Vagina (tissue), 2 donors: Measurements from ENCODE around the gene OTOF. TPM values are rescaled to one million over a fixed set of nuclear protein-coding genes. Genes with fewer than 3 reads are reported as not detected.

Source experiments
- DNase-seq, 2 donors: peaks; one replicate each; pipeline ENCODE4 v3.0.0-alpha.2; 2017; ENCODE audit errors: extremely low spot score in 2 of 2
- H3K27ac ChIP-seq: fragments of 200-600 bp; sonication (generic); one replicate; pipeline ENCODE4 v1.5.1; 2019
- H3K27me3 ChIP-seq: fragments of 200-600 bp; sonication (generic); one replicate; pipeline ENCODE4 v1.5.1; 2019
- H3K36me3 ChIP-seq, 2 donors: fragments of 200-600 bp; sonication (generic); one replicate each; pipeline ENCODE4 v1.5.1; 2017 to 2019
- H3K4me1 ChIP-seq: fragments of 200-600 bp; sonication (generic); one replicate; pipeline ENCODE4 v1.5.1; 2019
- H3K4me3 ChIP-seq, 2 donors: fragments of 200-600 bp; sonication (generic); 1 replicate in 1 of 2; 2 replicates in 1 of 2; pipeline ENCODE4 v1.5.1; 2016 to 2019
- H3K9me3 ChIP-seq: fragments of 200-600 bp; sonication (generic); one replicate; pipeline ENCODE4 v1.5.1; 2019
- POLR2A ChIP-seq, 2 donors: fragments of 450-650 bp; IDR thresholded peaks; one replicate each; pipeline ENCODE4 v1.6.1; 2017; ENCODE audit warnings: antibody characterized with exemption in 2 of 2, mild to moderate bottlenecking in 2 of 2, moderate library complexity in 2 of 2
- POLR2AphosphoS5 ChIP-seq, 2 donors: sonication (generic); formaldehyde crosslinking; IDR thresholded peaks; one replicate each; pipeline ENCODE4 v1.9.0; 2017; ENCODE audit warnings: antibody characterized with exemption in 2 of 2, mild to moderate bottlenecking in 2 of 2, low read depth in 1 of 2; ENCODE audit not compliant: insufficient read depth in 1 of 2
- intact Hi-C: fragments of 100-400 bp; cut with DNase I; formaldehyde crosslinking; loops from one replicate; pipeline ENCODE4 v1.15.1; 2023
- total RNA-seq: library from RNA; depleted of rRNA; stranded (reverse); fragments of >200 nt; gene quantifications from one replicate; pipeline ENCODE4 v1.2.3, GENCODE V29; 2016
- TF ChIP-seq, protein P1 (sequence below), 3 experiments: fragments of 450-650 bp in 2 of 3; fragments of 200-600 bp in 1 of 3; sonication (generic) in 1 of 3; IDR thresholded peaks; one replicate each; pipeline ENCODE4 v1.5.1; 2017 to 2019; ENCODE audit warnings: antibody characterized with exemption in 3 of 3, mild to moderate bottlenecking in 2 of 3, moderate library complexity in 2 of 3

Gene OTOF
- total RNA-seq, 1 donor from 2014 or later = 0.49 TPM

DNA sequence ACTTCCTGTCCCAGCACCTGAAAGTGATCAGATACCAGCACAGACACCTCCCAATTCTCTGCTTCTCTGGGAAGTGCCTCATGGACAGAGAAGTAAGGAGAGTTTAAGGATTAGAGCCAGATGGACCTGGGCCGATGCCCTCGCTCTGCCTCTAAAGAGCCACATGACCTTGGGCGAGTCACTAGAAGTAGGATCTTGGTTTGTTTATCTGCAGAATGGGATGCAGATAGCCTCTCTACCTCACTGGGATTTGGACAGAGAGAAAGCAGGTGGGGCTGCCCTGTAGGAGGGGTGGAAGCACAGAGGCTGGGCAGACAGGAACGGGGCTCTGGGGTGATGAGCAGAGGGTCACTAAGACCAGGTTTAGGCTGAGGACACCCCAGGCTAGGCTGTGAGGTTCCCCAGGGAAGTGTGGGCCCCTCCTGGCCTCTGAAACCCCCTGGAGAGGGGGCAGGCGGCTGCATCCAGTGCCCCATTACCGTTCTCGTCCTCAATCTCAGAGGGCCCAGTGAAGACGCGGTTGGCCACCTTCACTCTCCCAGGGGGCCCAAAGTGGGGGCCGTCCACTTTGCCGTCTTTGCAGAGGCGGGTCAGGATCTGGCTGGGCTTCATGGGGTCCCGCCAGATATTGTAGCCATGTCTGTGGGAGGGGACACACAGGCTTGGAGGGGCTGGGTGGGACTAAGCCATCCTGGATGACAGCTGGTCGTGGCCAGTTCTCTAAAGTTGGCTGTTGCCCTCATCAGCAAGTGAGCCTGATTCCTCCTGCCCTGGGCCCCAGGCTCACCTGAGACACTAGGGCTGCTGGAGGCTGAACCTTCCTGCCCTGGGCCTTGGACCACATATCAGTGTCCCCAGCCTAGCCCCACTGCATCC lies 13.3 kb downstream of the OTOF start:
- intact Hi-C loops = no loop called here
- no peak for DNase-seq
- Histone ChIP-seq H3K4me1 (no peaks in the 10 kb centered on the region), H3K27me3 (no peaks in the 10 kb centered on the region), H3K27ac (no peak overlapping the region), H3K9me3 (peaks cover 6% of the 10 kb centered on the region), H3K4me3 (no peak overlapping the region), H3K36me3 (no peaks in the 10 kb centered on the region)
- TF ChIP-seq POLR2AphosphoS5 (IDR thresholded peaks at IDR 0.05; ENCODE audit: insufficient read depth in 1 of 2, low read depth in 1 of 2) (no peak), POLR2A (IDR thresholded peaks at IDR 0.05) (no peak)
- TF ChIP-seq, protein P1, sequence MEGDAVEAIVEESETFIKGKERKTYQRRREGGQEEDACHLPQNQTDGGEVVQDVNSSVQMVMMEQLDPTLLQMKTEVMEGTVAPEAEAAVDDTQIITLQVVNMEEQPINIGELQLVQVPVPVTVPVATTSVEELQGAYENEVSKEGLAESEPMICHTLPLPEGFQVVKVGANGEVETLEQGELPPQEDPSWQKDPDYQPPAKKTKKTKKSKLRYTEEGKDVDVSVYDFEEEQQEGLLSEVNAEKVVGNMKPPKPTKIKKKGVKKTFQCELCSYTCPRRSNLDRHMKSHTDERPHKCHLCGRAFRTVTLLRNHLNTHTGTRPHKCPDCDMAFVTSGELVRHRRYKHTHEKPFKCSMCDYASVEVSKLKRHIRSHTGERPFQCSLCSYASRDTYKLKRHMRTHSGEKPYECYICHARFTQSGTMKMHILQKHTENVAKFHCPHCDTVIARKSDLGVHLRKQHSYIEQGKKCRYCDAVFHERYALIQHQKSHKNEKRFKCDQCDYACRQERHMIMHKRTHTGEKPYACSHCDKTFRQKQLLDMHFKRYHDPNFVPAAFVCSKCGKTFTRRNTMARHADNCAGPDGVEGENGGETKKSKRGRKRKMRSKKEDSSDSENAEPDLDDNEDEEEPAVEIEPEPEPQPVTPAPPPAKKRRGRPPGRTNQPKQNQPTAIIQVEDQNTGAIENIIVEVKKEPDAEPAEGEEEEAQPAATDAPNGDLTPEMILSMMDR (IDR thresholded peaks at IDR 0.05) = no peak

DNA sequence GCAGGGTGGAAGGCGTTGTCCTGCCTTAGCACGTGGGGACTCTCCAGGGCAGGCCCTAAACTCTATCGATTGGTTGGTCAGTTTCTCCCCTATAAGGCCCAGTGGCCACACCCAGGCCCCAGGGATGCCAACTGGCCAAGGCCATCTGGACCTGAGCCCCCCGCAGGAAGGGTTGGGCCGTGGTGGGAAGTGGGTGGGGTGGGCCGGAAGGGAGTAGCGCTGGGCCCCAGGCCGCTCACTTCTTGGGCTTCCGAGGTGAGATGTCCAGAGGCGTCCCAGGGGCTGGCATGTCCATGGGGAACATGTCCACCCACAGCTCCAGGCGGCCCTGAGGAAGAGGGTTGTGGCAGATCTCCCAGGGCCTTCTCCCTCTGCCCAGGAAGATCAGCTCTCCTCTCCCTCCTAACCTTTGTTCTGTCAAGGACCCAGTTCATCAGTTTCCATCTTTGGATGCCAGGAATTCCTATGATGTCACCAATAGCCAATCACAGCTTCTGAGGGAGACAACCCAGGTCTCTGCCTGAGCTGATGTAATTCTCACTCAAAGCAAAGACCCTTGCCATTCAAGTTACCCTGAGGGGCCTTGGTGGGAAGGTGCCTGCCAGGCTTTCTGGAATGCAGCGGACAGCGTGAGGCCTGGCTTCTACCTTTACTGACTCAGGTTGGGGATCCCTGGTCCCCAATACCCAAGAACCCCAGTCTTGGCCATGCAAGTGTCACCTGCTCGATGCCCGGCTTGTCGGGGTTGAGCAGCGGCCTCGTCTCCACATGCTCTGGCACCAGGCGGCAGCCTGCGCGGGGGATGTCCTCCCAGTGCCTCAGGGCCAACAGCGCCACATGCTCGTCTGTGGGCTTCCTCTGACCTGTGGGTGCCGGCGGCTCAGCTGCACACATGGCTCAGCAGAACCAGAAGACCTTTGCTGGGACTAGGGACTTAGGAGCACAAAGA lies 14.4 kb downstream of the OTOF start:
- TF ChIP-seq, protein P1 (IDR thresholded peaks at IDR 0.05) = no peak
- TF ChIP-seq POLR2A (IDR thresholded peaks at IDR 0.05) (no peak), POLR2AphosphoS5 (IDR thresholded peaks at IDR 0.05; ENCODE audit: insufficient read depth in 1 of 2, low read depth in 1 of 2) (no peak)
- intact Hi-C loops = no loop called here
- Histone ChIP-seq H3K4me1 (no peaks in the 10 kb centered on the region), H3K9me3 (no peaks in the 10 kb centered on the region), H3K36me3 (no peaks in the 10 kb centered on the region), H3K27me3 (no peaks in the 10 kb centered on the region), H3K27ac (no peak overlapping the region), H3K4me3 (no peak overlapping the region)
- DNase-seq = no peak

DNA sequence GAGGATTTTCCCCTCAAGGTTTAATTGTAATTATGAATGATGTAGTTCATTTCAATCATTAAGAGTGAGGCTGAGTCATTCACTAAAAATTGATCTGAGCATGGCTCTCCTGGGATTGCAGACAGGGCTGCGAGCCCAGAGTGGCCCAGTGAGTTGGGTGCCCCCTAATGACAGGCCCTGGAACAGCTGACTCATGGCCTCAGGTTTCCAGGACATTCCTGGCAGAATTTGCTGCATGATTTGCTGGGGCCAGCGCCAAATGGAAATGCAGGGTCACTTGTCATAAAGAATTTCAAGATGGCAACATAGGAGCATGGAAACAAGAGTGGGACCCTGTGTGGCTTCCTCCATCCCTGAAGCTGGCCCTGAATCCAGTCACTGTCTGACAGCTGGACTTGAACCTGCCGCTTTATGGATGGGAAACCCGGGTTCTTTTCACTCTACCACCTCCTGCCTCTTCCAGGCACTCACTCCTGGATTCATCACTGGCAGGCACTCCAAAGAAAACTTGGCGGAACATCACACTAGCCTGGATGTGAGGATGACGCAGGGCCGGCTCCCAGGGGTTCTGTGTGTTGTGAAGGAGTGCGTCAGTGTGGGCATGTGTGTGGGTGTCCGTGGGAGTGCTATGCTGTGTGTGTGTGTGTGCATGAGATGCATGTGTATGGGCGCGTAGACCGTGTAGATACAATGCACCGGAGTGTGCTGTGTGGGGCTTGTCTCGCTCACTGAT lies 15.2 kb downstream of the OTOF start:
- TF ChIP-seq POLR2A (IDR thresholded peaks at IDR 0.05) (no peak), POLR2AphosphoS5 (IDR thresholded peaks at IDR 0.05; ENCODE audit: insufficient read depth in 1 of 2, low read depth in 1 of 2) (no peak)
- TF ChIP-seq, protein P1 (IDR thresholded peaks at IDR 0.05) = no peak
- Histone ChIP-seq H3K27me3 (no peaks in the 10 kb centered on the region), H3K27ac (no peak overlapping the region), H3K9me3 (no peaks in the 10 kb centered on the region), H3K4me3 (no peak overlapping the region), H3K4me1 (no peaks in the 10 kb centered on the region), H3K36me3 (no peaks in the 10 kb centered on the region)
- DNase-seq = no peak
- intact Hi-C loops = no loop called here

DNA sequence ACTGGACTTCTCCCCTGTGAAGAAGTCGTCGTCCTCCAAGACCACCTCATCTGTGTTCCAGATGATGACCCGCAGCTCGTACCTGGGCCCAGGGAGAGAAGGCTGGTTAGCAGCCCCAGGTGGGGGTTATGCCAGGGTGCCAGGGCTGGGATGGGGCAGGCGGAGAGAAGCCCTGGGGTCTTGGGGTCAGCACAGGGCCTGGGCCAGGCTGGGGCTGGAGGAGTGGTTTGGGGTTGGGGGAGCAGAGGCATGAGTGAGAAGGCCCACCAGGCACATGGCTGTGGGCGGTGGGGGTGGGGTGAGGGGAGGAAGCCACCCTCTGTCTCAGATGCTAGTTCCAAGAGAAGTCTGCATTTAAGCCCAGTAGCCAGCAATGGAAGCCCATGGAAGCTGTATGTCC lies 15.8 kb downstream of the OTOF start:
- no peaks in the 10 kb centered on the region for H3K4me1 ChIP-seq
- no peak overlapping the region for H3K27ac ChIP-seq
- DNase-seq = no peak
- H3K4me3 ChIP-seq = no peak overlapping the region
- no peaks in the 10 kb centered on the region for H3K27me3 ChIP-seq
- intact Hi-C loops = no loop called here
- H3K9me3 ChIP-seq = no peaks in the 10 kb centered on the region
- H3K36me3 ChIP-seq = no peaks in the 10 kb centered on the region
- TF ChIP-seq POLR2A (IDR thresholded peaks at IDR 0.05) = no peak
- no peak for TF ChIP-seq POLR2AphosphoS5 (IDR thresholded peaks at IDR 0.05; ENCODE audit: insufficient read depth in 1 of 2, low read depth in 1 of 2)
- TF ChIP-seq, protein P1 (IDR thresholded peaks at IDR 0.05) = no peak
